ENCODE data around the gene SURF2.

GRCh38 chr9:133367221-133367620 is 10.9 kb downstream of the SURF2 start:
- no peak for TF ChIP-seq POLR2A (IDR thresholded peaks at IDR 0.05)
- TF ChIP-seq, protein P1, sequence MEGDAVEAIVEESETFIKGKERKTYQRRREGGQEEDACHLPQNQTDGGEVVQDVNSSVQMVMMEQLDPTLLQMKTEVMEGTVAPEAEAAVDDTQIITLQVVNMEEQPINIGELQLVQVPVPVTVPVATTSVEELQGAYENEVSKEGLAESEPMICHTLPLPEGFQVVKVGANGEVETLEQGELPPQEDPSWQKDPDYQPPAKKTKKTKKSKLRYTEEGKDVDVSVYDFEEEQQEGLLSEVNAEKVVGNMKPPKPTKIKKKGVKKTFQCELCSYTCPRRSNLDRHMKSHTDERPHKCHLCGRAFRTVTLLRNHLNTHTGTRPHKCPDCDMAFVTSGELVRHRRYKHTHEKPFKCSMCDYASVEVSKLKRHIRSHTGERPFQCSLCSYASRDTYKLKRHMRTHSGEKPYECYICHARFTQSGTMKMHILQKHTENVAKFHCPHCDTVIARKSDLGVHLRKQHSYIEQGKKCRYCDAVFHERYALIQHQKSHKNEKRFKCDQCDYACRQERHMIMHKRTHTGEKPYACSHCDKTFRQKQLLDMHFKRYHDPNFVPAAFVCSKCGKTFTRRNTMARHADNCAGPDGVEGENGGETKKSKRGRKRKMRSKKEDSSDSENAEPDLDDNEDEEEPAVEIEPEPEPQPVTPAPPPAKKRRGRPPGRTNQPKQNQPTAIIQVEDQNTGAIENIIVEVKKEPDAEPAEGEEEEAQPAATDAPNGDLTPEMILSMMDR (IDR thresholded peaks at IDR 0.05), result no peak
